ENCODE results near the gene BSND.
"Not testable (repeated sequence)": the region's sequence is repeated elsewhere in the genome, so short reads cannot be mapped to it uniquely, and the experiment has no call there.

BSND gene

DNA sequence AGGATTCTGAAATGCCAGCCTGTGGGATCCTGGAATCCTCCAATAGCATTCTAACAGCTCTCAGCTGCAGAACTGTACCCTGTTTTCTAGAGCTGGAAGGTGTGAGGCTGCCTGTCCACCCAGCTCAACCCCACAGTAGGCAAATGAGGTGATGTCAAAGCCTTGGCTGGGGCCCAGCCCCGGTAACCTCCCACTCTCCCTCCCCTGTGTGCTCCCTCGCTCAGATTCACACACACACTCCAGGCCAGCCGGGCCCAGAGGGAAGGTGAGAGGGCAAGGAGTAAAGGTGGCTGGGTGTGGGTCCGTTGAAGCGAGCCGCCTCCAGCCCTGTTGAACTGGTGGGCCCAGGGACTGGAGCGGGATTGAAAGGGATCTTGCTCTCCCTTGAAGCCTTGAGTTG is at the start of gene BSND:
BSND (plus strand) TSS at position 257 of the 400 bp plus-strand sequence. CDS start 254 bp downstream, outside the sequence.
- no peak for DNase-seq (ENCODE audit: low spot score)

DNA sequence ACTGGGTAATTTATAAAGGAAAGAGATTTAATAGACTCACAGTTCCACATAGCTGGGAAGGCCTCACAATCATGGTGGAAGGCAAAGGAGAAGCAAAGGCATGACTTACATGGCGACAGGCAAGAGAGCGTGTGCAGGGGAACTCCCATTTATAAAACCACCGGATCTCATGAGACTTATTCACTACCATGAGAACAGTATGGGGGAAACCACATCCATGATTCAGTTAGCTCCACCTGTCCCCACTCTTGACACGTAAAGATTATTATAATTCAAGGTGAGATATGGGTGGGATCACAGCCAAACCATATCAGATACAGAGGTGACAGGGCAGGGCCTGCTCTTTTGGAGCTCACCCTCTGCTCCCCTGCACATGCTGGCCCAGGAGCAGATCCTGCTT is 49.7 kb upstream of the BSND start:
- no peak for DNase-seq (ENCODE audit: low spot score)

DNA sequence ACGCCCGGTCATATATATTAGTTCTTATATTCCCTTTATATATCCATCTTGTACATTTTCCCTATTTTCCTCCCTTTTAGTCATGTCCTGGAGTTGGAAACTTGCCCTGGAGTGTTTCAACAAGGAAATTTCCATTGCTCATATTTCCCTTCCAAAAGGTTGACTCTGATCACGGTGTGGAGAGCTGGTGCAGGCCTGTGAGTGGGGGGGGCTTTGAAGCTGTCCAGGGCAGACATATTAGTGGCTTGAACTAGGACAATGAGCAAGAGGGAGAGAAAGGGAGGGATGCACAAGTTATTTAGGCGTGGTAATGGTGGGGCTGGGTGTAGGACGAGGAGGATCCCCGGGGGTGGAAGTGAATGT is 48.7 kb upstream of the BSND start:
- no peak for DNase-seq (ENCODE audit: low spot score)

DNA sequence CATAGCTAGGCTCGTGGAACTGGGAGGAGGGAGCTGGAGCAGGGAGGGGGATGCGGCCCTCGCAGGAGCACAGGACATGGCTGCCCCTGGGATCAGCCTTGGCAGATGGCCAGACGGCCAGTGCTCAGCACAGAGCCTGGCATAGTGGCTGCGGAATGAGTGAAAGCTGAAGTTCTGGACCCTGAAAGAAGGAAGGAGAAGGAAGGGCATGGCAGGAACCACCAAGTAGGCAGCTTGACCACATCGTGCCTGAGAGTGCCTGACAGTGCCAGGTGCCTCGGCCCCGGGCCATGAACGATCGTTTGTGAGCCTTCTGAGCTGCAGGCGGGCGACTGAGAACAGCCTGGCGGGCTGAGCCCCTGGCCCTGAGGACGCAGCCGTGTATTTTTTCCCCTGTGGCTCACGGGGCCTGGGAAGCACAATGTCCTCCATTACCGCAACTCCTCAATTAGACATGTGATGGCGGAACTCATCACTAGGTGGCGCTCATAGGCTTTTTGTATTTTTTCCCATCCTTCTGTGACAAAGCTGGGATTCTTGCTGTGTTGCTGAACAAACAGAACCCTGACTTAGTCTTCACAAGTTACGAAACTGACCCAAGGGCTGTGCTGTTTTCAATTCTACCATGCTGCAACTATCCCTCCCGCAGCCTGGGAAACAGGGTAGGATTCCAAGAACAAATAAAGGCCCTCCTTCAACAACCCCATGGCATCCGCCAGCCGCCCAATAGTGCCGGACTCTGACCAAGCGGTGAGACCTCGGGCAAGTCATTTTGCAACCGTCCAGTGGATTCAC is 48.2 kb upstream of the BSND start:
- DNase-seq (ENCODE audit: low spot score): peak; percentile 62

DNA sequence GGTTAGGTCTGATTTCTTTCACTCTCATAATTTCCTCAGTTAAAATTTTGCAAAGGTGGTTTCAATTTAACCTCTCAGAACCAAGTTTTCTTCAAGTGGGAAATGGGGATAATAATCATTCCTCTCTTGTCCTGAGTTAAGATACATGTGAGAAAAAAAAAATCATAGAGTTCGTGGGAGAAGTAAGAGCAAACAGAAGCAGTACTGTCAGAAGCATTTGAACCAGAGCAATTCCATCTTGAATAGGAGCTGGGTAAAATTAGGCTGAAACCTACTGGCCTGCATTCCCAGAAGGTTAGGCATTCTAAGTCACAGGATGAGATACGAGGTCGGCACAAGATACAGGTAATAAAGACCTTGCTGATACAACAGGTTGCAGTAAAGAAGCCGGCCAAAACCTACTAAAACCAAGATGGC is 46.9 kb upstream of the BSND start:
- no peak for DNase-seq (ENCODE audit: low spot score)

DNA sequence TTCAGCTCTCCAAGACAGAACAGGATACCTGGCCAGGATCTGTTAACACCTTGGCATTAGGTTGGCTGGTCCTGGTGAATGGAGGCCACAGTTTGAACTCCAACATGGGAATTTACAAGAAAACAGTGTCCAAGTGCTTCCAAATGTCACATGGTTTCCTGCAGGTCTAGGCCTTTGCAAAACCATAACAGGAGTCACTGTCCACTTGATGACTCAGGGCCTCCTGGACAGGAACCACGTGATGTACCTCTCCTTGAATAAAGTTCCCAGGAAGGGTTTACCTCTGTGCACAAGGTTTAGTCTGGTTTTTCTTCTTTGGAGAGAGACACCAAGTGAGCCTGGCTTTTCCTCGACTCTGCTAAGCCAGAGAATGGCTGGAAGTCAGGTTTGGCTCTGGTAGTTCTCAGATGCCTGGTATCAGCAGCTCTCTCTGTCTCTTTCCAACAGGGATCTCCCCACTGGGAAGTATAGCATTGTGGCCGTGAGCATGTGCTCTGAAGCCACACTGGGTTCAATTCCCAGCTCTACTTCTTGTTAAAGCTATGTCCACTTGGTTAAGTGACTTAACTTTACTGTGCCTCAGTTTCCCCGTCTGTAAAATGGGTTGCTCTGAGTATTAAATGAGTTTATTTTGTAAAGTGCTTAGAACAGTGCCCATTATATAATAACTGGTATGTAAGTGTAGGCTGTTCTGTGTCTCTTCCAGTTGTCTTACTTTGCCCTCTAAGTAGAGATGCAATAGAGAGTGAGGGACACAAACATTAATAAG is 45.6 kb upstream of the BSND start:
- DNase-seq (ENCODE audit: low spot score): peak; percentile 15

DNA sequence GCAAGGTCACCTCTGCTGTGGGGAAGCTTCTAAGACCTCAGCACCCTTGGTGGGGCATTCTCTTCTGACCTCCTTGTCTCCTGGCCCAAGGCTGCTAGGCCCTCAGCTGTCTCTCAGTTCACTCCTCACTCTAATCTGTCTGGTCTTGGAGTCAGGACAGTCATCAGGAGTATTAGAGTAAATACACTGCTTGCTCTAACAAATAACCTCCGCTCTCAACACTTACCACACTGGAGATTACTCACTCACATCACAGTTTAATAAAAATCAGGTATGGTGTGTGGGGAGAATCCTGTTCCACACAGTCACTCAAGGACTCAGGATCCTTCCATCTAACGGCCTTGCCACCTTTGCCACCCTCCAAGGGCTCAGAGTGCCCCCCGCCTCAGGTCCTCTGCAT is 44.9 kb upstream of the BSND start:
- no peak for DNase-seq (ENCODE audit: low spot score)

DNA sequence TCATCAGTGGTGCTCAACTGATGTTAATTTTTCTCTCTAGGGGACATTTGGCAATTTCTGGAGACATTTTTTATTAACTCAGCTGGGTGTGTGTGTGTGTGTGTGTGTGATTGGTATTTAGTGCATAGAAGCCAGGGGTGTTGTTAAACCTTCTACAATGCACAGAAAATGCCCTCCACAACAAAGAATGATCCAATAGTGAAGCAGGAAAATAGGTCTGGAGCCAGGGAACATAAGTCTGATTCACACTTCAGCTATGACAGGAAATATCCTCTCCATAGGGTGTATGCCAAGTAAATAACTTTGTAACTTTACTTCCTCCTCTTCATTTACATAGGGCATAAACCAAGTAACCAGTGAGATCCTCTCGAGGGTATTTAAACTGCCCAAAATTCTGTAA is 43.4 kb upstream of the BSND start:
- DNase-seq (ENCODE audit: low spot score): peak; percentile 50

DNA sequence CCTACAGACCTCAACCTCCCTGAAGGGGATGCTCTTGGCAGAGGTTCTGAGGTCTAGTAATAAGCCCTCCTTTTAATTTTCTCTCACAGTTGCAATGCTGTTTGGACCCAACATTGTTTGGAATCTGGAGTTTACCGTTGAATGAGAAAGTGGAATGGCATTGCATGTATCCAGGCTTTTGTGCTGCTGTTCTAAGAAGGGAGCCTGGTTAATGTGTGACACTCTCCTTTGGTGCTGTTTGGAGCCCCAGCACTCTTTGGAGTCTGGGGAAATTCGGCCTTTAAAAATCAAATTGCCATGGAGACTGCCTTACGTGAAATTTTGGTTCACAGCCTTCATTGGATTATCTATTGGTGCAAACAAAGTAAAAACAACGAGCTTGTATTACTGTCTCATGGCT is 42.0 kb upstream of the BSND start:
- DNase-seq (ENCODE audit: low spot score): no peak

DNA sequence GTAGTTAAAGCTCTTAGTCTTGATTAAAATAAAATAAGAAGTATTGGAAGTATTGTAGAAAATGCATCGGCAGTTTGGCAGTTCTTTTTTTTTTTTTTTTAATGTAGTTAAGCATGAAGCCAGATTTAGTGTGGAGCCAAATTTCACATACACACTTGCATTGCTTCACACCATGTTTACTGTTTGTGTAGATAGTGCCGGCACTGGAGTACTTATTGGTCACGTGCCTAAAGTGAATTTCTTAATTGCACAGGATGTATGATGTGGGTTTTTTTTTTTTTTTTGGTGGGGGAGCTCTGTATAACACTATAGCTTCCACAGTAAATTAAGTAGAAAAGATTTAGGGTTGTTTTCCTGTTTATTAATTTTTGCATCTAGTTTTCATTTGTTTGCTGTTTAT is 39.5 kb upstream of the BSND start:
- DNase-seq (ENCODE audit: low spot score): no peak

DNA sequence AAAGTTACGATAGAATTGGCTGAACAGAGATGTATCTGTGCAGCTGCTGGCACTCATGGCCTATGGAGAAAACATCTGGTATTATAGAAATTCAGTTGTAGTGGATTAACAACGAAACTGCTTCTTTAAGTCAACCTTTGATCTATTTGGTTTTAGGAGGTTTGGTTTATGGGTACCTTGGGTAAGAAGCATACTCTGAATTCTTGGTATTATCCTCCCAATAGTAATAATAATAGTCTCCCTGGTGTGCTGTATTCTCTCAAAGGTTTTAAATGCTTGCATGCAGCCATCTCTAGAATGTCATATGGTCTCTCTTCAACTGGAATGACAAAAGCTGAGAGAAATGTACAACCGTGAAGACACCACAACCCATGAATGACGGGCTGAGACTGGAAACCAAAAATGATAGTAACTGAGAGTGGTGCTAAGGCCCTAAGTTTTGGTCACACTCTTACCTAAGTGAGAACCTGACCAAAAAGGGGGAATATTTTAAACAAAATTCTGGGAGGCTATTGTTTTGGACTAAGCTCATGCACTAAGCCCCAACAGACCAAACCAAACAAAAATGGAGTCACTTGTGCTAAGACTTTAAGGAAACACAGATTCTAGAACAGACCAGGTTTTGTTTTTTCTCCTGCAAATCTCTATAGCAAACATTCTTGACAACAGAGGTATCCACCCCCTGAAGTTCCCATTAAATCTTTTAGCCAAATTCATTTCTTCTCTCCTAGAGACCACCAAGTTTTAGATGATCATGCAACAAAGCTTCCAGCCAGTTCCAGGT is 35.9 kb upstream of the BSND start:
- DNase-seq (ENCODE audit: low spot score): no peak

DNA sequence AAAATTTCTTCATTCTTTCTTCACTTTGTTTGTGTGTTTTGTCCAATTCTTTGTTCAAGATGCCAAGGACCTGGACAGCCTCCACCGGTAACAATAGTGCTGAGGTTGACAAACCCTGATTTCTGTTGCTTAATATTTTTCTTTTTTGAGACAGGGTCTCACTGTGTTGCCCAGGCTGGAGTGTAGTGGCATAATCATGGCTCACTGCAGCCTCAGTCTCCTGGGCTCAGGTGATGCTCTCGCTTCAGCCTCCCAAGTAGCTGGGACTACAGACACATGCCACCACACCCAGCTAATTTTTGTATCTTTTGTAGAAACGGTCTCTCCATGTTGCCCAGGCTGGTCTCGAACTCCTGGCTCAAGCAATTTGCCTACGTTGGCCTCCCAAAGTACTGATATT is 34.9 kb upstream of the BSND start:
- not testable (repeated sequence) for DNase-seq (ENCODE audit: low spot score)

DNA sequence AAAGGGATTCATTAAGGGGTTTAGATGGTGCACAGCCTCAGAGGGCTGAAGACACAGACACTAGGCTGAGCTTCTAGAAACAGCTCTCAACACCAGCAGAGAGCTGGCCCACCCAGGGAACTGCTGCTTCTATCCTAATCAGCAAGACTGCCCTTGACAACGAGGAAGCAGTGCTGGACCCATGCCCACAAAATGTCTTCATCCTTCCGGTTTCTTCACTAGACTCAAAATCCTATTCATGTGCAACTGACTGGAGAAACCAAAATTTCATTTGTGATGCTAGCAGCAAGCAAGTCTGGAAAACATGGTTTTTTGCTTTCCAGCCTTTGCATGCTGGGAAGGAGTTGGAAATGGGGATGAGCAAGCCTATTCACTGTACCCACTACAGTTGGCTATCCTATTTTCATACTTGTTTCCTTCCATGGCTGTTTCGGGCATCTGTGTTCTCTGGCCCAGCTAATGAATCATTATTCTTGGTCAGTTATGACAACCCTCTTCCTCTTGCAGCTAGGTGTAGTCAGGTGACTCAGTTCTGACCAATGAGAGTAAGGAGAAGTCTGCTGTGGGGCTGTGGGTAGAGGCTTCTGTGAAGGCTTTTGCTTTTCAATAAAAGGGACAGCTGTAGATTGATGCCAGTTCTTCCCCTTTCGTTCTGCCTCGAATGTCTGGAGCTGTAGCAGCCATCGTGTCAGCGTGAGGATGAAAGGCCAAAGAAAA is 33.0 kb upstream of the BSND start:
- DNase-seq (ENCODE audit: low spot score): peak; percentile 58

DNA sequence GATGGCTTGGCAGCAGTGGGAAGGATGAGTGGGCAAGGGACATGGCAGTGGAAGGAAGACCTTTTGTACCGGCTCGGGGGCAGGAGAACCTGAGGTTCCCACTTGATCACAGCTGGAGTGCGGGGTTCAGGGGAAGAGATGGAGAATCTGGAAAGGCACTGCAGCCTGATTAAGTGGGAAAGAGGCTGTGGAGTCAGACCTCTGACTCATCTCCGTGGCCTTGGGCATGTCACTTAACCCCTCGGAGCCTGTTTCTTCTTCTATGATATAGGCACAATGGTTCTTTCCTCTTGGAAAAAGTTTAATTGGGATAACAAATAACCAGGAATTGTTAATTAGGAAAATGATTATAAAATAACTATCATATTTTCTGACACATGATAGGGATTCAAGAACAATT is 31.4 kb upstream of the BSND start:
- no peak for DNase-seq (ENCODE audit: low spot score)

DNA sequence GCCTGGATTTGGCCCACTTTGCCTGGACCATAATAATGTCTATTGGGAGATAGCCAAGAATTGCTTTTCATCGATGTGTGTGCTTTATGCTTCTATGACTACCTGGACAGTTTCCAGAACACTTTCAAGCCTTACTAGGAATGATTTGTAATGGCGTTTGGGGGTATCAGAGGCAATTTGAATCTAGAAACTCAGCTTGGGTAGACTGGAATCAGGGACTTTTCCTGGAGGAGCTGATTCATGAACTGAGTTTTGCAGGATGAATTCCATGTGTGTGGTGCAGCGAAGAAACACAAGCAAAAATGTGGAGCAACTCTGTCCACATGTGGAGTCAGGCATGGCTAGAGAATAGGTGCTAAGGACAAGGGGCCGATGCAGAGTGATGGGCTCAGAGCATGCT is 30.2 kb upstream of the BSND start:
- no peak for DNase-seq (ENCODE audit: low spot score)

DNA sequence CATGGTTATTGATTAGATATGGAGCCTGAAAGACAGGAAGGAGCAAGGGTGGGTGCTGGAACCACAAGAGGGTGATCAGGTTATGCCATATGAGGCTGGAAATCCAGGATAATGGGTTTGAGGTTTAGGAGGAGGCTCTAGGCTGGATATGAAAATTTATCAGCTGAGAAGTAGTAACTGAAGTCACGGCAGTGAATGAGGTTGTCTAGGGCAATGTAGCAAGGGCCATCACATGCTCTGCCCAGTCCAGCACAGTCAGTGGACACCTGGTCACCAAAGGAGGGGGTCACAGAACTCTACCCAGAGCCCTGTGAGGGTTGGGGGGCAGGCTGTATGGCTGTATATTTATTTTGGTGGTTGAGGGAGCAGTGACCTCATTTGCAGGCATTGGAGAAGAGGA is 28.9 kb upstream of the BSND start:
- no peak for DNase-seq (ENCODE audit: low spot score)

DNA sequence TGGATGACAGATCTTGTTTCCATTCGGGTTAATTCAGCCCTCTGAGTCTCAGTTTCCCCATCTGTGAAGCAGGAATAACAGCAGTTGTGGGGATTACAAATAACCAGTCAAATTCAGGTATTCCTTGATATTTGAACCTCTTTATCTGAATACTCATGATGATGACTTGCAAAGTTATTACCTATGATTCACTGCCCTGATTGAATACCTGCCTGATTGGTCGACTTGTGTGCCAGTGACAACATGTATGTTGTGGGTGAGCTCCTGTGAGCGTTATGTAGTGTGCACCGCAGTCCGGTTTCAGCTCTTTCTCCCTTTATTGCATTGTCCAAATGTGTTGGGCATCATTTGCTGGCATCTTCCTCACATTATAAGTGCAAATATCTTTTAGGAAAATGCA is 27.8 kb upstream of the BSND start:
- no peak for DNase-seq (ENCODE audit: low spot score)

DNA sequence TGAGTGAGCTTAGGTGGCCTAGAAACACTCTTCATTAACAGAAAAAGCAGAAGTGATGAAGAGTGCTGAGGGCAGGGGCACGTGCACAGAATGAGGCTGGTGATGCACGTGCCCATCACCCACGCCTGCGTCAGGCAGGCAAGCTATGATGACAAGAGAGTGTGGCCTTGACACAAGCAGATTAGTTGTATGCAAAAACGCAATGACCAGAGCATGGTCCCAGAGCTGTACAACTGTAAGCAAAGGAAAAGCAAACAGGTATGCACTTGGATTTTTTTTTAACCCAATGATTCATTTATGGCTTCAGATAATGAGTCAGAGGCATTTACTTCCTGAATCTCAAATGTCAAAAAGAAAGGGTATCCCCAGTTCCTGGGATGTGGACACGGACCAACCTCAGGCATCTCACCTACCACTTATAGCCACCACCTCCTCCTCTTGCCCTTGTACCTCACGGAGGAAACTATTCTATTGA is 27.4 kb upstream of the BSND start:
- peak; percentile 93 for DNase-seq (ENCODE audit: low spot score)

DNA sequence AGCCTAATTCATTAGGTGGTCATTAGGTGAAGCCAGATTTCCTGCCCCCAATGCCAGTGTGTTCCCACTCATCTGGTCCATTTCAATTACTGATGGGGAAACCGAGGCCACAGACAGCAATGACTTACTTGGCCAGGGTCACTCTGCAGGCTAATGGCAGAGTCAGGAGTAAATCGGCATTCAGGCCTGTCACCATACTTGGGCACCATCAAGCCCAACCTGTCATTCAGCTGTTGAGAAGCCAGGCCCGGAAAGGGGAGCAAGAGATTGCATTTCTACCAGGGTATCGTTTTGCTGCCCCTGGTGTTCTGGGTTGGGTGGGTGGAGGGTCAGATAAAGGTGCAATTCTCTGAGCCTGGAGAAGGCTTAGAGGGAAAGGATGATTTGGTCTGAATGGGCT is 26.3 kb upstream of the BSND start:
- DNase-seq (ENCODE audit: low spot score): no peak

DNA sequence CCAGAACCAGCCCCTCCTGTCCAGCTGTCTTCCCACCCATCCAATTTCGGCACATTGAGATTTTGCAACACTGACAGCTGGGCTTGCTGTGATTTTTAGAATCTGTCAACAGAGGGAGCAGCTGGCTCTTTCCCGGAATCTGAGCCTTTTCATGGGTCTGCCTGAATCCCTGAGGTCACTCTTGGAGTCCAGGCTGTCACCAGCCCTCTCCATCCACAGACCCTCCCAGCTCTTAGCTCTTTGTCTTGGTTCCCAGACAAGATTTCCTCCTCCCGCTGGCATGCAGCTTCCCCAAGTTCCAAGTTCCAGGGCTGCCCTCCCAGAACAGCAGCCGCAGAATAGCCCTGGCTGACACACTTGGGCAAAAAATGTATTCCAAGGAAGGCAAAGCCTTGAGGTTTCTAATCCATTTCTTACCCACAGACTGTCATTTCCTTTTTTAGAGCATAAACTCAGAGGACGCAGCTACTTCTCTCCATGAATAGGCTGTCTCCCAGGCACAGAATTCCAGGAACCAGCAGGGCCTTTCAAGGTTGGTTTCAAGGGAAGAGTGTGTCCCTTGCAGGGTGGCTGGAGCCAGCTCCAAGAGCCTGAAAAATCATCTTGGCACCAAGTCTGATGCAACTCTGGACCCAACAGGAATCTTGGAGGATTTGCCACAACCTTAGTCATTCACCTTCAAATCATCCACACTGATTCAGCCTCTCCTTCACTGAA is 25.4 kb upstream of the BSND start:
- peak; percentile 43 for DNase-seq (ENCODE audit: low spot score)

DNA sequence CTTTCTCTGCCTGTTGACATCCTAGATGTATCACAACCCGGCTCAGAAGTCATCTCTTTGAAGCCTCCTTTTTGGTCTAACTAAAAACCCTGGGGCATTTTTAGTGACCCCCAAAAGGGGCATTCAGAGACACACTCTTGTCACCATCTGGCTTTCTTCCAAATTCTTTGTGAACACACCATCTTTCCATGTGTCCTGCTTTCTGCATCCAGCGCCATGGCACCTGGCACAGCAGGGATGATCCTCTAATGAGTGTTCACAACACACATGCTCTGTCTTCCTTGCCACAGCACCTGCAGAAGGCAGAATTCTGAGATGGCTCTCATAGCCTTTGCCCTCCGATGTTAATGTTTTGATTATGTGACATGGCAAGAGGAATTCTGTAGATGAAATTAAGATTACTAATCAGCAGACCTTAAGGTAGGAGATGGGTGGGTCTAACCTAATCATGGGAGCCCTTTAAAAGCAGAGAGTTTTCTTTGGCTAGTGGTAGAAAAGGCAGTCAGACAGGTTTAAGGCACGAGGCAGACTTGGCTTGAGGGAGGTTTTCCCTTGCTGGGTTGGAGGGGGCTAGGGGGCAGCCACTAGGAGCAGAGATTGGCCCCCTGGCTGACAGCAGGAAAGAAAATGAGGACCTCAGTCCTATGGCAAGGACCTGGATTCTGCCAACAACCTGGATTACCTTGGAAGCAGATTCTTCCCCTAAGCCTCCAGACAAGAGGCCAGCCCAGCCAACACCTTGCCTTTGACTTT is 23.2 kb upstream of the BSND start:
- DNase-seq (ENCODE audit: low spot score): no peak

Measured in SW480 (cell line).